Endothelial cell of umbilical vein (primary cell): ENCODE results near the gene VKORC1. TPM values are rescaled to one million over a fixed set of nuclear protein-coding genes. Genes with fewer than 3 reads are reported as not detected.

Experiments
- BruUV-seq: library from RNA; stranded (reverse); fragments of 400-500 nt; replicated peaks from 2 replicates; lab custom pipeline; 2021; lab: Mats Ljungman, UMichigan
- CTCF ChIA-PET: fragments of 300-600, 350-600 bp; sonication (Branson Sonifier 250); formaldehyde crosslinking; loops from one replicate; lab custom pipeline; 2021; ENCODE audit warnings: antibody characterized with exemption, inconsistent platforms; lab: Charles Lee
- POLR2A ChIA-PET: fragments of 300-600, 350-600 bp; sonication (Branson Sonifier 250); formaldehyde crosslinking; loops from one replicate; lab custom pipeline; 2021; ENCODE audit warnings: antibody characterized with exemption, inconsistent platforms; lab: Charles Lee
- DNase-seq: peaks from one replicate; pipeline ENCODE4 v3.0.0-alpha.2; 2011; ENCODE audit warnings: low read depth, low spot score
- FAIRE-seq: peaks from 2 replicates; lab custom pipeline; 2011; peaks lifted over from hg19 to GRCh38; lab: Jason Lieb, UNC
- H2AFZ ChIP-seq: 2 replicates; pipeline ENCODE4 v1.6.0; 2012; ENCODE audit warnings: low read depth, low read length, control low read depth, inconsistent platforms
- H3K27ac ChIP-seq: 2 replicates; pipeline ENCODE4 v1.5.1; 2011; ENCODE audit warnings: low read depth, mild to moderate bottlenecking, control low read depth, low read length, moderate library complexity; ENCODE audit not compliant: insufficient read depth
- H3K27me3 ChIP-seq, 2 experiments: 2 replicates each; pipeline versions ENCODE4 v1.6.0 to v1.6.1; 2011; ENCODE audit warnings: low read length in 2 of 2, mixed read lengths in 1 of 2; ENCODE audit not compliant: control insufficient read depth in 2 of 2, insufficient read depth in 2 of 2
- H3K36me3 ChIP-seq, 2 experiments: 2 replicates in 1 of 2; 3 replicates in 1 of 2; pipeline ENCODE4 v1.5.1; 2011; ENCODE audit warnings: low read length in 2 of 2, mild to moderate bottlenecking in 1 of 2, moderate library complexity in 1 of 2; ENCODE audit not compliant: control insufficient read depth in 2 of 2, insufficient read depth in 2 of 2; ENCODE audit errors: extremely low read depth in 1 of 2
- H3K4me1 ChIP-seq: 3 replicates; pipeline ENCODE4 v1.5.1; 2011; ENCODE audit warnings: mild to moderate bottlenecking, low read length; ENCODE audit not compliant: control insufficient read depth, insufficient read depth; ENCODE audit errors: extremely low read depth
- H3K4me2 ChIP-seq: 2 replicates; pipeline ENCODE4 v1.6.1; 2011; ENCODE audit warnings: low read length, control low read depth, mixed read lengths; ENCODE audit not compliant: insufficient read depth
- H3K4me3 ChIP-seq, 3 experiments: fragments of 200-600 bp in 1 of 3; sonication (generic), shearing (Covaris generic) in 1 of 3; replicated peaks in 1 of 3; 2 replicates each; pipeline ENCODE4 v1.5.1; 2011 to 2016; ENCODE audit warnings: control low read depth in 3 of 3, low read length in 3 of 3, mild to moderate bottlenecking in 2 of 3, inconsistent platforms in 1 of 3, low read depth in 1 of 3, moderate library complexity in 1 of 3; ENCODE audit not compliant: insufficient read depth in 1 of 3
- H3K79me2 ChIP-seq: 2 replicates; pipeline ENCODE4 v1.6.0; 2012; ENCODE audit warnings: low read length, inconsistent platforms; ENCODE audit not compliant: control insufficient read depth, insufficient read depth
- H3K9ac ChIP-seq: replicated peaks from 2 replicates; pipeline ENCODE3; 2011; ENCODE audit warnings: low read length, control low read depth; ENCODE audit not compliant: insufficient read depth; ENCODE audit errors: extremely low read depth
- H3K9me1 ChIP-seq: replicated peaks from 3 replicates; pipeline ENCODE4 v1.6.0; 2011; ENCODE audit warnings: mild to moderate bottlenecking, low read length; ENCODE audit not compliant: control insufficient read depth, insufficient read depth; ENCODE audit errors: extremely low read depth
- H3K9me3 ChIP-seq: replicated peaks from 2 replicates; pipeline ENCODE4 v1.5.1; 2012; ENCODE audit warnings: low read length, inconsistent platforms; ENCODE audit not compliant: control insufficient read depth, insufficient read depth
- H4K20me1 ChIP-seq: replicated peaks from 2 replicates; pipeline ENCODE3; 2011; ENCODE audit warnings: mild to moderate bottlenecking, low read length; ENCODE audit not compliant: control insufficient read depth, insufficient read depth; ENCODE audit errors: extremely low read depth
- CTCF ChIP-seq, 2 donors: IDR thresholded peaks; 1 replicate in 1 of 2; 2 replicates in 1 of 2; pipeline ENCODE4 v1.5.1; 2011; ENCODE audit warnings: low read length in 2 of 2, mild to moderate bottlenecking in 2 of 2, moderate library complexity in 2 of 2, control low read depth in 1 of 2, inconsistent platforms in 1 of 2, low read depth in 1 of 2; ENCODE audit not compliant: insufficient read depth in 1 of 2; ENCODE audit errors: extremely low read depth in 1 of 2
- EZH2 ChIP-seq: IDR thresholded peaks from 2 replicates; pipeline ENCODE4 v1.6.1; 2012; ENCODE audit warnings: borderline replicate concordance, low read depth, mild to moderate bottlenecking, moderate library complexity, low read length, inconsistent platforms; ENCODE audit not compliant: severe bottlenecking
- FOS ChIP-seq: IDR thresholded peaks from 2 replicates; pipeline ENCODE4 v1.6.1; 2011; ENCODE audit warnings: mild to moderate bottlenecking, low read length, moderate library complexity, borderline replicate concordance; ENCODE audit not compliant: insufficient read depth
- GATA2 ChIP-seq: IDR thresholded peaks from 2 replicates; pipeline ENCODE4 v1.7.0; 2011; ENCODE audit warnings: low read depth, mild to moderate bottlenecking, moderate library complexity, mixed read lengths, low read length; ENCODE audit not compliant: insufficient read length, insufficient read depth
- JUN ChIP-seq: IDR thresholded peaks from 2 replicates; pipeline ENCODE4 v1.6.1; 2011; ENCODE audit warnings: borderline replicate concordance, low read depth; ENCODE audit not compliant: insufficient read length, insufficient read depth
- MAX ChIP-seq: IDR thresholded peaks from 2 replicates; pipeline ENCODE4 v1.6.1; 2011; ENCODE audit not compliant: insufficient read depth, insufficient read length
- POLR2AphosphoS5 ChIP-seq: IDR thresholded peaks from 2 replicates; pipeline ENCODE4 v1.6.1; 2012; ENCODE audit warnings: low read depth, mild to moderate bottlenecking, control low read depth, low read length, moderate library complexity; ENCODE audit not compliant: insufficient read depth
- dilution Hi-C: fragments of 300-500 bp; cut with MboI; formaldehyde crosslinking; loops from one replicate; pipeline ENCODE4 v1.15.0; 2019; ENCODE audit warnings: low sequenced_read_pairs; ENCODE audit not compliant: extremely low pct_ligation_motif_present
- intact Hi-C: fragments of 100-400 bp; cut with micrococcal nuclease; formaldehyde crosslinking; loops from one replicate; pipeline ENCODE4 v1.10.0; 2022
- polyA plus RNA-seq, 4 experiments: library from polyadenylated mRNA; depleted of rRNA in 3 of 4; stranded (reverse) in 3 of 4; unstranded in 1 of 4; fragments of >200 nt; gene quantifications; 2 replicates each; pipeline versions ENCODE4 v1.2.1 to v1.2.3, GENCODE V29; 2011 to 2012; ENCODE audit warnings: missing spikeins in 1 of 4
- total RNA-seq: library from RNA; stranded (reverse); gene quantifications from 2 replicates; pipeline ENCODE4 v1.2.3, GENCODE V29; 2021

VKORC1 gene
- total and polyA plus RNA-seq, 2 donors (not counting 3 experiments of a cell fraction or from before 2014, with no cell fraction given): 93.5 to 586 TPM

DNA sequence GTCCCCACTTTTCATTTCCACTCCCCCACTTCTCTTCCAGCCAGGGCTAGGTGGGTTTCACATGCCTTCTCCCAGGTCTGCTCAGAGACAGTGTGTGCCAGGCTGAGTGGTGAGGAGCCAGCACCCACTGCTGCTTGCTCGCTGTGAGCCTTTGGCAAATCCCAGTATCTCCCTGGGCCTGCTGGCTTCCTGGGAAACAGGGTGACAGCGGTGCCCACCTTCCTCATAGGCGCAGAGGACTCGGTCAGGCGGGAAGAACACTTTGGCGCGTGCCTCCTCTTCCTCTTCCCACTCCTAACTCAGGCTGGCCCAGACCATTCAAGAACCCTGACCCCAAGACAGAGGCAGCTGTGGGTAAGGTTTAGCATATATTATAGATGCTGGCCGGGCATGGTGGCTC lies 5.4 kb downstream of the VKORC1 start:
- no TSS peak for BruUV-seq
- Histone ChIP-seq H4K20me1 (no peaks in the 10 kb centered on the region), H3K4me2 (no peak overlapping the region), H3K4me1 (peaks cover 3% of the 10 kb centered on the region), H3K4me3 (no peak overlapping the region), H3K9me3 (no peaks in the 10 kb centered on the region), H2AFZ (no peak overlapping the region), H3K27me3 (no peaks in the 10 kb centered on the region), H3K27ac (no peak overlapping the region), H3K9me1 (no peaks in the 10 kb centered on the region), H3K79me2 (peaks cover 9% of the 10 kb centered on the region), H3K36me3 (peaks cover 2 to 10% of the 10 kb centered on the region in 2 experiments), H3K9ac (no peak overlapping the region)
- no peak for FAIRE-seq
- dilution Hi-C loops (no loop called here), intact Hi-C loops (no loop called here)
- ChIA-PET CTCF (interaction anchor here (1.5 kb wide), 1 partner anchor 104 kb away, joined by 4 read pairs; the partner anchor contains the start of gene HSD3B7), POLR2A (no interaction called here)
- no peak for DNase-seq
- TF ChIP-seq POLR2AphosphoS5 (no peak), GATA2 (no peak), FOS (no peak)

- FAIRE-seq (no peak), DNase-seq (no peak)
- no peak within 1 kb of the TSS for H3K4me3 ChIP-seq
- ChIA-PET CTCF (interaction anchor here (1.5 kb wide), 1 partner anchor 104 kb away, joined by 4 read pairs; the partner anchor contains the start of gene HSD3B7), POLR2A (no interaction called here)
- peaks cover 7% of the 10 kb centered on the region for H3K79me2 ChIP-seq
- H3K9me1 ChIP-seq: no peaks in the 10 kb centered on the region
- H3K4me1 ChIP-seq: peaks cover 3% of the 10 kb centered on the region
- peaks cover 2 to 10% of the 10 kb centered on the region in 2 experiments for H3K36me3 ChIP-seq
- H3K4me2 ChIP-seq: no peak within 1 kb of the TSS
- no peak within 1 kb of the TSS for H3K27ac ChIP-seq
- intact Hi-C loops (no loop called here), dilution Hi-C loops (no loop called here)
- H3K9me3 ChIP-seq: no peaks in the 10 kb centered on the region
- H2AFZ ChIP-seq: no peak within 1 kb of the TSS
- BruUV-seq: no TSS peak
- H3K27me3 ChIP-seq: no peaks in the 10 kb centered on the region
- TF ChIP-seq POLR2AphosphoS5 (no peak), JUN (no peak), EZH2 (no peak), FOS (no peak), CTCF (IDR thresholded peaks at IDR 0.05; ENCODE audit: extremely low read depth in 1 of 2, insufficient read depth in 1 of 2, low read depth in 1 of 2, low read length in 2 of 2) (no peak), MAX (no peak)
- H4K20me1 ChIP-seq: no peaks in the 10 kb centered on the region
- no peak within 1 kb of the TSS for H3K9ac ChIP-seq
These were observed 6.0 kb downstream of the VKORC1 start, which contains the start of gene PRSS53 for GRCh38 chr16:31088459-31089183. TSS of gene PRSS53 (minus strand) at chr16:31088943. CDS start at chr16:31088809, 134 bp downstream.
